Measurements from ENCODE around the gene SLC2A9. TPM values are rescaled to one million over a fixed set of nuclear protein-coding genes. Genes with fewer than 3 reads are reported as not detected.
"Not testable (repeated sequence)": the region's sequence is repeated elsewhere in the genome, so short reads cannot be mapped to it uniquely, and the experiment has no call there.

SLC2A9 gene
- total RNA-seq, 1 donor from 2014 or later, result 3.6 TPM

- H3K36me3 ChIP-seq (ENCODE audit: control insufficient read depth, insufficient read depth, low read length), result no peaks in the 10 kb centered on the region
- H3K27me3 ChIP-seq (ENCODE audit: control insufficient read depth, insufficient read depth, low read length), result no peaks in the 10 kb centered on the region
- no peak overlapping the region for H3K4me3 ChIP-seq (ENCODE audit: low read depth, low read length)
- DNase-seq (ENCODE audit: low read depth), result no peak
- TF ChIP-seq, protein P1, sequence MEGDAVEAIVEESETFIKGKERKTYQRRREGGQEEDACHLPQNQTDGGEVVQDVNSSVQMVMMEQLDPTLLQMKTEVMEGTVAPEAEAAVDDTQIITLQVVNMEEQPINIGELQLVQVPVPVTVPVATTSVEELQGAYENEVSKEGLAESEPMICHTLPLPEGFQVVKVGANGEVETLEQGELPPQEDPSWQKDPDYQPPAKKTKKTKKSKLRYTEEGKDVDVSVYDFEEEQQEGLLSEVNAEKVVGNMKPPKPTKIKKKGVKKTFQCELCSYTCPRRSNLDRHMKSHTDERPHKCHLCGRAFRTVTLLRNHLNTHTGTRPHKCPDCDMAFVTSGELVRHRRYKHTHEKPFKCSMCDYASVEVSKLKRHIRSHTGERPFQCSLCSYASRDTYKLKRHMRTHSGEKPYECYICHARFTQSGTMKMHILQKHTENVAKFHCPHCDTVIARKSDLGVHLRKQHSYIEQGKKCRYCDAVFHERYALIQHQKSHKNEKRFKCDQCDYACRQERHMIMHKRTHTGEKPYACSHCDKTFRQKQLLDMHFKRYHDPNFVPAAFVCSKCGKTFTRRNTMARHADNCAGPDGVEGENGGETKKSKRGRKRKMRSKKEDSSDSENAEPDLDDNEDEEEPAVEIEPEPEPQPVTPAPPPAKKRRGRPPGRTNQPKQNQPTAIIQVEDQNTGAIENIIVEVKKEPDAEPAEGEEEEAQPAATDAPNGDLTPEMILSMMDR (IDR thresholded peaks at IDR 0.05; ENCODE audit: insufficient read depth, low read length, poor library complexity, severe bottlenecking), result no peak
Measured at GRCh38 chr4:9811806-9812205, 209.5 kb downstream of the SLC2A9 start.

DNA sequence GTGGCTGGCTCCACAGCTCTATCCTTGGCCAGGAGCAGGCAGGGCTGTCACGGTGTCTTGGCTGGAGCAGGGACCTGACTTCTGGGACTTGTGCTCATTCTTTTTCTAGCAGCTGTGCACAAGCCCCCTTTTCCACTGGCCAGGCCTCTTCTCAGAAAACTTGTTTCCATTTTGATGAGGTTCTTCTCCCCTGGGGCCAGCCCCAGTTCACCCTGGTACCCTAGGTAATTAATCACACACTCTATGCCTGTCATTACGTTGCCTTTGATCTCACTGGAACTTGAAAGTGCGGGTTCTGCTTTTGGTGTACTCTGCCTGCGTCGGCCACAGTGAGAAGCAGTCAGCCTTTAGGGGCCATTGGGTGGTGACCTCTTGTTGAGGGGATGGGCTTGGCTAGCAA lies 213.2 kb downstream of the SLC2A9 start:
- Histone ChIP-seq H3K4me3 (ENCODE audit: low read depth, low read length) (no peak overlapping the region), H3K36me3 (ENCODE audit: control insufficient read depth, insufficient read depth, low read length) (no peaks in the 10 kb centered on the region), H3K27me3 (ENCODE audit: control insufficient read depth, insufficient read depth, low read length) (no peaks in the 10 kb centered on the region)
- DNase-seq (ENCODE audit: low read depth), result no peak
- TF ChIP-seq, protein P1 (IDR thresholded peaks at IDR 0.05; ENCODE audit: insufficient read depth, low read length, poor library complexity, severe bottlenecking), result no peak

DNA sequence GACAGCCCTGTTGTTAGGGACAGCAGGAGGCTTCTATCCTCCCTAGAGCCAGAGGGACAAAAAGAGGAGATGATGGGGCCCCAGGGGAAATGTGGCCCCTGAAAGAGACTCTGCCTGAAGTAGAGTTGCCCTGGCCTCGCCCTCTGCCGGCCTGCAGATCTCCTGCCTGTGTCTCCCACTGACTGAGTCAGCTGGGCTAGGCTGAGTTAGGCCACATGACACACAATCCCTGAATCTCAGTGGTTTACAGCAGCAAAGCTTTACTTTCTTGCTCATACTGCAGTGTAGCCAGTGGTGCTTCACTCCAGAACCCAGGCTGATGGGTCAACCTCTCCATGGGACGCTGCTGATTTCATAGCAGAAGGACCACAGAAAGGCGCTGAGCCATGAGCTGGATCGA lies 216.4 kb downstream of the SLC2A9 start:
- Histone ChIP-seq H3K36me3 (ENCODE audit: control insufficient read depth, insufficient read depth, low read length) (no peaks in the 10 kb centered on the region), H3K4me3 (ENCODE audit: low read depth, low read length) (no peak overlapping the region), H3K27me3 (ENCODE audit: control insufficient read depth, insufficient read depth, low read length) (no peaks in the 10 kb centered on the region)
- no peak for DNase-seq (ENCODE audit: low read depth)
- TF ChIP-seq, protein P1 (IDR thresholded peaks at IDR 0.05; ENCODE audit: insufficient read depth, low read length, poor library complexity, severe bottlenecking), result no peak

DNA sequence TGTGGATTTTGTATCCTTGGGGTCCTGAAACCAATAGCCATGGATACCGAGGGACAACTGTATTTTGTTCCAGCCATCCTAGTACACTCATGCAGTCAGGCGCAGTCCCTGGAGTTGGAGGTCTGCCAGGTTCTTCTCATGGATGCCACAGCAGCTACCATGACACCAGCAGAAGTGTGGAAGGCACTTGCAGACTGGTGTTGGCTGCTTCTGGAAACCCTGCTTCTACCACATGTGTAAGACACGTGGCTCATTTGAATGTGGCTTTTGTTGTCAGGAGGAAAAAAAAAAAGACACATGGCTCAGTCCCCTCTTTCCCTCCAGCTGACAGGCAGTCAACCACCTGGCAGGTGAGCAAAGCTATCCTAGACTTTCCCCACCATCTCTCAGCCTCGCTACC lies 220.4 kb downstream of the SLC2A9 start:
- Histone ChIP-seq H3K27me3 (ENCODE audit: control insufficient read depth, insufficient read depth, low read length) (no peaks in the 10 kb centered on the region), H3K4me3 (ENCODE audit: low read depth, low read length) (no peak overlapping the region), H3K36me3 (ENCODE audit: control insufficient read depth, insufficient read depth, low read length) (no peaks in the 10 kb centered on the region)
- TF ChIP-seq, protein P1 (IDR thresholded peaks at IDR 0.05; ENCODE audit: insufficient read depth, low read length, poor library complexity, severe bottlenecking), result no peak
- no peak for DNase-seq (ENCODE audit: low read depth)

DNA sequence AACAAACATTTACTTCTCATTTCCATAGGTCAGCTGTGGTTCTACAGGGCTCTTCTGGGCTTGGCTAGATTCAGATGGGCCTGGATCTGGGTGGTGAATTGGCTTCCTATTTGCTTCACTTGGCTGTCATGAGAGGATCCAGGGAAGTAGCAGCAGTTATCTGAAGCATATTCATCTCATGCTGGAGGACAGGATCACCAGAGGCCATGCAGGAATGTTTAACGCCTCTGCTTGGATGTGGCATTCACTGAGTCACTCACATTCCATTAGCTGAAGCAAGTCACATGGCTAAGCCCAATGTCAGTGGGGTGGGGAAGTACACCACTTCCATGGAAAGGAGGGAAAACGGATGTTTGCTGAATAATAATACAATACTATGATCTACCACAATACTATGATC lies 224.7 kb downstream of the SLC2A9 start:
- H3K36me3 ChIP-seq (ENCODE audit: control insufficient read depth, insufficient read depth, low read length); H3K27me3 ChIP-seq (ENCODE audit: control insufficient read depth, insufficient read depth, low read length); DNase-seq (ENCODE audit: low read depth); H3K4me3 ChIP-seq (ENCODE audit: low read depth, low read length): not testable (repeated sequence)

DNA sequence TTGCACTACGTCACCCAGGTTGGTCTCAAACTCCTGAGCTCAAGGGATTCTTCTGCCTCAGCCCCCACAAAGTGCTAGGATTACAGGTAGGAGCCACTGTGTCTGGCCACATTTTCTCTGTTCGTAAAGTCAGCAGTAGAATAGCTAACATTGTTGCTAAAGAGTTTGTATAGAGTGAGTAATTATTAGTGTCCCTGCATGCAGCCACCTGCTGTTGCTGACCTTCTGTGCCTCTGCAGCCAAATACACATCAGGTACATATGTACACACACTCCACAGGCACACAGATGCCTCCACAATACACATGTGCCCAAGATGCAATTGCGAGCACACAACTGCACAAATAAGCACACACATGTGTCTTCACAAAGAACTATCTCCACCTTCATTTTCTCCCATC lies 228.9 kb downstream of the SLC2A9 start:
- DNase-seq (ENCODE audit: low read depth), result no peak
- Histone ChIP-seq H3K4me3 (ENCODE audit: low read depth, low read length) (no peak overlapping the region), H3K27me3 (ENCODE audit: control insufficient read depth, insufficient read depth, low read length) (no peaks in the 10 kb centered on the region), H3K36me3 (ENCODE audit: control insufficient read depth, insufficient read depth, low read length) (no peaks in the 10 kb centered on the region)
- TF ChIP-seq, protein P1 (IDR thresholded peaks at IDR 0.05; ENCODE audit: insufficient read depth, low read length, poor library complexity, severe bottlenecking), result no peak

- not testable (repeated sequence) for H3K4me3 ChIP-seq (ENCODE audit: low read depth, low read length); DNase-seq (ENCODE audit: low read depth); H3K36me3 ChIP-seq (ENCODE audit: control insufficient read depth, insufficient read depth, low read length)
- H3K27me3 ChIP-seq (ENCODE audit: control insufficient read depth, insufficient read depth, low read length), result peaks cover 13% of the 10 kb centered on the region
Measured at GRCh38 chr4:9785891-9786290, 235.4 kb downstream of the SLC2A9 start.
